DMS114 treated with DMSO at 0.1 percent for 48 hours (cell line): ENCODE data around the gene TTC1.
"Not testable (repeated sequence)": the region's sequence is repeated elsewhere in the genome, so short reads cannot be mapped to it uniquely, and the experiment has no call there.

Source experiments
- DNase-seq: peaks from one replicate; lab custom pipeline; 2025; ENCODE audit not compliant: unreplicated experiment; lab: John Stamatoyannopoulos, UW

The TTC1 gene

GRCh38 chr5:159995907-159996306 is 13.0 kb upstream of the TTC1 start:
- DNase-seq, result no peak

GRCh38 chr5:160001457-160001856 is 7.5 kb upstream of the TTC1 start:
- DNase-seq, result no peak

- no peak for DNase-seq
These were observed 1.4 kb upstream of the TTC1 start for GRCh38 chr5:160007514-160007913.

- not testable (repeated sequence) for DNase-seq
These were observed 436 bp upstream of the TTC1 start for GRCh38 chr5:160008529-160008876.

GRCh38 chr5:160009591-160009989 is 651 bp downstream of the TTC1 start:
- DNase-seq, result no peak

GRCh38 chr5:160011471-160011870 is 2.5 kb downstream of the TTC1 start:
- DNase-seq, result no peak

- DNase-seq, result not testable (repeated sequence)
These were observed 5.3 kb downstream of the TTC1 start for GRCh38 chr5:160014197-160014596.

- no peak for DNase-seq
These were observed 10.1 kb downstream of the TTC1 start for GRCh38 chr5:160018945-160019625.

- DNase-seq, result no peak
These were observed 11.4 kb downstream of the TTC1 start for GRCh38 chr5:160020266-160020770.

- no peak for DNase-seq
These were observed 12.0 kb downstream of the TTC1 start for GRCh38 chr5:160020964-160021363.

GRCh38 chr5:160021831-160022446 is 13.0 kb downstream of the TTC1 start:
- DNase-seq, result peak; percentile 69

GRCh38 chr5:160023007-160023907 is 14.3 kb downstream of the TTC1 start:
- no peak for DNase-seq

GRCh38 chr5:160023908-160024630 is 15.1 kb downstream of the TTC1 start:
- DNase-seq, result no peak

- no peak for DNase-seq
These were observed 20.1 kb downstream of the TTC1 start for GRCh38 chr5:160029004-160029403.

- no peak for DNase-seq
These were observed 20.7 kb downstream of the TTC1 start for GRCh38 chr5:160029540-160030139.

GRCh38 chr5:160030631-160031377 is 21.9 kb downstream of the TTC1 start:
- no peak for DNase-seq

GRCh38 chr5:160033546-160034252 is 24.8 kb downstream of the TTC1 start:
- DNase-seq, result no peak

GRCh38 chr5:160036243-160036642 is 27.3 kb downstream of the TTC1 start:
- no peak for DNase-seq

GRCh38 chr5:160036884-160037283 is 27.9 kb downstream of the TTC1 start:
- no peak for DNase-seq
